ENCODE results near the gene USE1.
A peak's percentile ranks its signal among the peaks of the same experiment; 100 is the strongest.

The USE1 gene

GRCh38 chr19:17214508-17215126 is 540 bp upstream of the USE1 start:
- Histone ChIP-seq H3K9me3 (no peaks in the 10 kb centered on the region), H3K4me2 (peak overlapping the region; percentile 93), H3K27me3 (no peaks in the 10 kb centered on the region), H3K4me3 (peak overlapping the region; percentile 76), H3K27ac (peak overlapping the region; percentile 96), H3K4me1 (peaks cover 53% of the 10 kb centered on the region), H4K20me1 (no peaks in the 10 kb centered on the region), H3K36me3 (peaks cover 70% of the 10 kb centered on the region), H3K9ac (peak overlapping the region; percentile 89)
- no peak for TF ChIP-seq Cebpa-rat (IDR thresholded peaks at IDR 0.05)

- Histone ChIP-seq H3K27ac (0 out of 2 replicates have a peak overlapping the region, but pooled peaks have one; percentile 96), H3K4me3 (peak overlapping the region; percentile 76; the same call in 1 of the 2 replicates), H3K4me1 (peaks cover 38% of the 10 kb centered on the region), H3K36me3 (peaks cover 58% of the 10 kb centered on the region), H4K20me1 (no peaks in the 10 kb centered on the region), H3K27me3 (no peaks in the 10 kb centered on the region), H3K9ac (no peak overlapping the region), H3K9me3 (no peaks in the 10 kb centered on the region), H3K4me2 (peak overlapping the region; percentile 93)
- no peak for TF ChIP-seq Cebpa-rat (IDR thresholded peaks at IDR 0.05)
Measured at GRCh38 chr19:17216058-17216670, 1.0 kb downstream of the USE1 start.

GRCh38 chr19:17219286-17219685 is 4.1 kb downstream of the USE1 start:
- no peak overlapping the region for H3K27ac ChIP-seq
- no peak for TF ChIP-seq Cebpa-rat (IDR thresholded peaks at IDR 0.05)
- no peak overlapping the region for H3K4me3 ChIP-seq
- H3K9me3 ChIP-seq, result no peaks in the 10 kb centered on the region
- peaks cover 38% of the 10 kb centered on the region for H3K36me3 ChIP-seq
- H3K9ac ChIP-seq, result no peak overlapping the region
- no peaks in the 10 kb centered on the region for H4K20me1 ChIP-seq
- peaks cover 13% of the 10 kb centered on the region for H3K4me1 ChIP-seq
- H3K27me3 ChIP-seq, result no peaks in the 10 kb centered on the region
- no peak overlapping the region for H3K4me2 ChIP-seq

- H3K36me3 ChIP-seq, result peaks cover 38% of the 10 kb centered on the region
- H4K20me1 ChIP-seq, result no peaks in the 10 kb centered on the region
- H3K4me3 ChIP-seq, result no peak overlapping the region
- H3K27me3 ChIP-seq, result no peaks in the 10 kb centered on the region
- H3K4me1 ChIP-seq, result peaks cover 9% of the 10 kb centered on the region
- no peak for TF ChIP-seq Cebpa-rat (IDR thresholded peaks at IDR 0.05)
- no peak overlapping the region for H3K9ac ChIP-seq
- H3K27ac ChIP-seq, result no peak overlapping the region
- no peaks in the 10 kb centered on the region for H3K9me3 ChIP-seq
- H3K4me2 ChIP-seq, result no peak overlapping the region
Measured at GRCh38 chr19:17220207-17220758, 5.1 kb downstream of the USE1 start.

- peaks cover 33% of the 10 kb centered on the region for H3K4me1 ChIP-seq
- TF ChIP-seq Cebpa-rat (IDR thresholded peaks at IDR 0.05), result no peak
- H3K27me3 ChIP-seq, result no peaks in the 10 kb centered on the region
- peak overlapping the region; percentile 100 for H3K4me2 ChIP-seq
- no peaks in the 10 kb centered on the region; the same call in 1 of the 2 replicates for H4K20me1 ChIP-seq
- no peaks in the 10 kb centered on the region for H3K9me3 ChIP-seq
- peaks cover 15% of the 10 kb centered on the region for H3K36me3 ChIP-seq
- no peak overlapping the region for H3K9ac ChIP-seq
- H3K27ac ChIP-seq, result no peak overlapping the region
- no peak overlapping the region for H3K4me3 ChIP-seq
Measured at GRCh38 chr19:17225053-17225452, 9.9 kb downstream of the USE1 start.

GRCh38 chr19:17226002-17226933 is 11.1 kb downstream of the USE1 start, which contains the start of gene OCEL1:
Gene OCEL1, plus strand, starts transcription at chr19:17226226. Its CDS starts 22 bp downstream, at chr19:17226248.
- no peaks in the 10 kb centered on the region for H3K9me3 ChIP-seq
- peak within 1 kb of the TSS; percentile 87 for H3K4me3 ChIP-seq
- H3K27me3 ChIP-seq, result no peaks in the 10 kb centered on the region
- peak within 1 kb of the TSS; percentile 89 for H3K9ac ChIP-seq
- peaks cover 33% of the 10 kb centered on the region for H3K4me1 ChIP-seq
- H3K27ac ChIP-seq, result peak within 1 kb of the TSS; percentile 91
- peaks cover 27% of the 10 kb centered on the region for H3K36me3 ChIP-seq
- H4K20me1 ChIP-seq, result no peaks in the 10 kb centered on the region; the same call in 1 of the 2 replicates
- H3K4me2 ChIP-seq, result peak within 1 kb of the TSS; percentile 100
- TF ChIP-seq Cebpa-rat (IDR thresholded peaks at IDR 0.05), result peak; percentile 64; the same call in 1 of the 2 replicates

- Histone ChIP-seq H3K9me3 (no peaks in the 10 kb centered on the region), H3K36me3 (peaks cover 43% of the 10 kb centered on the region), H3K4me3 (0 out of 2 replicates have a peak overlapping the region, but pooled peaks have one; percentile 87), H3K27ac (no peak overlapping the region), H3K9ac (no peak overlapping the region), H4K20me1 (peaks cover 11% of the 10 kb centered on the region; the same call in 1 of the 2 replicates), H3K4me2 (peak overlapping the region; percentile 100), H3K27me3 (no peaks in the 10 kb centered on the region), H3K4me1 (peaks cover 33% of the 10 kb centered on the region)
- no peak for TF ChIP-seq Cebpa-rat (IDR thresholded peaks at IDR 0.05)
Measured at GRCh38 chr19:17227798-17228367, 12.7 kb downstream of the USE1 start.

- no peak for TF ChIP-seq Cebpa-rat (IDR thresholded peaks at IDR 0.05)
- Histone ChIP-seq H3K9ac (no peak overlapping the region), H3K27ac (no peak overlapping the region), H3K4me2 (0 out of 2 replicates have a peak overlapping the region, but pooled peaks have one; percentile 2), H3K9me3 (no peaks in the 10 kb centered on the region), H3K4me1 (peaks cover 42% of the 10 kb centered on the region), H4K20me1 (peaks cover 17% of the 10 kb centered on the region), H3K36me3 (peaks cover 59% of the 10 kb centered on the region), H3K27me3 (no peaks in the 10 kb centered on the region), H3K4me3 (no peak overlapping the region)
Measured at GRCh38 chr19:17229890-17230289, 14.7 kb downstream of the USE1 start.

- Histone ChIP-seq H3K4me2 (no peak overlapping the region), H3K4me3 (no peak overlapping the region), H3K27me3 (no peaks in the 10 kb centered on the region), H3K36me3 (peaks cover 59% of the 10 kb centered on the region), H3K4me1 (peaks cover 46% of the 10 kb centered on the region), H3K9ac (no peak overlapping the region), H4K20me1 (peaks cover 29% of the 10 kb centered on the region), H3K27ac (no peak overlapping the region), H3K9me3 (no peaks in the 10 kb centered on the region)
- TF ChIP-seq Cebpa-rat (IDR thresholded peaks at IDR 0.05), result no peak
Measured at GRCh38 chr19:17232258-17232657, 17.1 kb downstream of the USE1 start.
